ENCODE results near the gene KCNQ5.
A peak's percentile ranks its signal among the peaks of the same experiment; 100 is the strongest.

The KCNQ5 gene

DNA sequence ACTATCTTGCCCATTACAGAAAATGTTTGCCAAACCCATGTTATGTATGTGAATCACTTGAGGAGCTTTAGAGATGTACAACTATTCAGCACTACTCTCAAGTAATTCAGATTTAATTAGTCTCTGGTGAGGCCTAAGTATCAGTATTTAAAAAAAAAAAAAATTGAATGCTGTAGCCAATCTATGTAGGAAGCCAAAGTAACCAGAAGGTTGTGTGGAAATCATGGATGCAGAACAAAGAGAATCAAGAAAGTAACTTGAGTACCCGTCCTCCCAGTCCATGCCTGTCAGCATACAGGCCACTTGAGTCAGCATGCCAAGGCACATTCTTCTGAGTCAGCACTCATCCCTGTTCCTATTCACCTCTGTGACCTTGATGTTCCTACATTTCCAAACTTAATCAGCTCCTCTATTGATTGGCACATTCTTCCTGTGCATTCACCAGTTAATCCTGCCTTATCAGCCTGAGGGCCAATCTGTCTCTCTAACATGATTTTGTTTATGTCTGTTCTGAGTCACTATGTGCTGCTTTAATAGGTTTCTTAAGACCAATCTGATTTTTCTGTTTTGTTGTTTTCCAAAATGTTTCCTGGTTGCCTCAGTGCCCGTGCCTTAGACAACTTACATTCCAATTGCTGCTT is 165.6 kb downstream of the KCNQ5 start:
- H3K4me3 ChIP-seq (ENCODE audit: low read length), result no peak overlapping the region
- TF ChIP-seq, protein P1, sequence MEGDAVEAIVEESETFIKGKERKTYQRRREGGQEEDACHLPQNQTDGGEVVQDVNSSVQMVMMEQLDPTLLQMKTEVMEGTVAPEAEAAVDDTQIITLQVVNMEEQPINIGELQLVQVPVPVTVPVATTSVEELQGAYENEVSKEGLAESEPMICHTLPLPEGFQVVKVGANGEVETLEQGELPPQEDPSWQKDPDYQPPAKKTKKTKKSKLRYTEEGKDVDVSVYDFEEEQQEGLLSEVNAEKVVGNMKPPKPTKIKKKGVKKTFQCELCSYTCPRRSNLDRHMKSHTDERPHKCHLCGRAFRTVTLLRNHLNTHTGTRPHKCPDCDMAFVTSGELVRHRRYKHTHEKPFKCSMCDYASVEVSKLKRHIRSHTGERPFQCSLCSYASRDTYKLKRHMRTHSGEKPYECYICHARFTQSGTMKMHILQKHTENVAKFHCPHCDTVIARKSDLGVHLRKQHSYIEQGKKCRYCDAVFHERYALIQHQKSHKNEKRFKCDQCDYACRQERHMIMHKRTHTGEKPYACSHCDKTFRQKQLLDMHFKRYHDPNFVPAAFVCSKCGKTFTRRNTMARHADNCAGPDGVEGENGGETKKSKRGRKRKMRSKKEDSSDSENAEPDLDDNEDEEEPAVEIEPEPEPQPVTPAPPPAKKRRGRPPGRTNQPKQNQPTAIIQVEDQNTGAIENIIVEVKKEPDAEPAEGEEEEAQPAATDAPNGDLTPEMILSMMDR (IDR thresholded peaks at IDR 0.05; ENCODE audit: insufficient read depth, low read depth, low read length, missing control alignments), result no peak
- DNase-seq (ENCODE audit: low read depth), result peak; percentile 99

DNA sequence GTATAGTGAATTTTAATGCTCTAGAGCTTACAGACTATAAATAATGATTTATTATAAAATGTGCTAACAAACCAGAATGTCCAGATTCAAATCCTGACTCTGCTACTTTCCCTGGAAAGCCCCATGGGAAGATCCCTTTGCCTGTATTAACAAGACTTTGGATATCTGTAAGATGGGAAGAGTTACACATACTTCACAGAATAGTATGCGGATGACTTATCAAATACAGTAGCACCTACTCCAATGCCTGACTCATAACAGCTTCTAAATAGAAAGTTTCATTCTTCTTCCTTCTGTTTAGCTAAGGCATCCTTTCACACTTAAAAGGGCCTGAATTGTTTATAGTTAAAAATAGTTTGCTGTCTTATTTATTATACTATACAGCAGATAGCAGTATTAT is 166.3 kb downstream of the KCNQ5 start:
- peak; percentile 91 for DNase-seq (ENCODE audit: low read depth)
- H3K4me3 ChIP-seq (ENCODE audit: low read length), result no peak overlapping the region

GRCh38 chr6:72789145-72789544 is 167.3 kb downstream of the KCNQ5 start:
- TF ChIP-seq, protein P1 (IDR thresholded peaks at IDR 0.05; ENCODE audit: insufficient read depth, low read depth, low read length, missing control alignments), result no peak
- no peak overlapping the region for H3K4me3 ChIP-seq (ENCODE audit: low read length)
- DNase-seq (ENCODE audit: low read depth), result no peak

More for the DNA sequence above, 166.3 kb downstream of the KCNQ5 start:
- TF ChIP-seq, protein P1 (IDR thresholded peaks at IDR 0.05; ENCODE audit: insufficient read depth, low read depth, low read length, missing control alignments), result no peak

- TF ChIP-seq, protein P1 (IDR thresholded peaks at IDR 0.05; ENCODE audit: insufficient read depth, low read depth, low read length, missing control alignments), result no peak
- no peak for DNase-seq (ENCODE audit: low read depth)
- no peak overlapping the region for H3K4me3 ChIP-seq (ENCODE audit: low read length)
Measured at GRCh38 chr6:72792692-72793091, 170.8 kb downstream of the KCNQ5 start.

- H3K4me3 ChIP-seq (ENCODE audit: low read length), result no peak overlapping the region
- TF ChIP-seq, protein P1 (IDR thresholded peaks at IDR 0.05; ENCODE audit: insufficient read depth, low read depth, low read length, missing control alignments), result no peak
Measured at GRCh38 chr6:72793641-72794395, 172.0 kb downstream of the KCNQ5 start.

DNA sequence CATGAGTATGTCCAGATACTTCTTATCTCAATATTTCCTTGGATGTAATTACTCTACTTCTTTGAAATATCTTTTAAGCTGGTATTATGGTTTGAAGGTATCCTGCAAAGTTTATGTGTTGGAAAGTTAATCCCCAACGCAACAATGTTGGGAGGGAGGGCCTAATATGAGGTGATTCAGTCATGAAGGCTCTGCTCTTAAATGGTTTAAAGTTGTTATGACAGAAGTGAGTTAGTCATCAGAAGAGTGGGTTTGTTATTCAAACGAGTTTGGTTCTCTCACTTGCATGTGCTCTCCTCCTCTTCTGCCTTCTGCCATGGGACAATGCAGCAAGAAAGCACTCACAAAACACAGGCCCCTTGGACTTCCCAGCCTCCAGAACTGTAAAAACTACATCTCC is 176.3 kb downstream of the KCNQ5 start:
- TF ChIP-seq, protein P1 (IDR thresholded peaks at IDR 0.05; ENCODE audit: insufficient read depth, low read depth, low read length, missing control alignments), result no peak
- peak; percentile 82 for DNase-seq (ENCODE audit: low read depth)
- H3K4me3 ChIP-seq (ENCODE audit: low read length), result no peak overlapping the region

More at GRCh38 chr6:72793641-72794395, 172.0 kb downstream of the KCNQ5 start:
- DNase-seq (ENCODE audit: low read depth), result no peak

Data from epithelial cell of esophagus (primary cell).